AG04449 (cell line): Measurements from ENCODE around the gene GPRIN1.

Experiments
- CTCF ChIA-PET: fragments of 350-600 bp; formaldehyde crosslinking; extraction: SDS; loops from one replicate; lab custom pipeline; 2021; ENCODE audit warnings: antibody characterized with exemption; lab: Yijun Ruan, JAX
- POLR2A ChIA-PET: fragments of 400-600, 350-600 bp; formaldehyde crosslinking; extraction: SDS; loops from one replicate; lab custom pipeline; 2020; ENCODE audit warnings: antibody characterized with exemption, inconsistent platforms; lab: Yijun Ruan, JAX
- DNase-seq: peaks from one replicate; pipeline ENCODE4 v3.0.0-alpha.2; 2010; ENCODE audit warnings: low read depth, low spot score
- H3K4me3 ChIP-seq: 2 replicates; pipeline ENCODE4 v1.5.1; 2011; ENCODE audit warnings: low read depth, mild to moderate bottlenecking, control low read depth, low read length
- CTCF ChIP-seq: IDR thresholded peaks from one replicate; pipeline ENCODE4 v1.5.1; 2011; ENCODE audit warnings: mild to moderate bottlenecking, moderate library complexity, low read length, control low read depth, inconsistent platforms; ENCODE audit not compliant: insufficient read depth; ENCODE audit errors: missing control alignments

GPRIN1 gene

GRCh38 chr5:176578391-176578808 is 31.6 kb downstream of the GPRIN1 start:
- peak; percentile 60 for TF ChIP-seq CTCF
- no peak overlapping the region for H3K4me3 ChIP-seq
- ChIA-PET CTCF (interaction anchor here (1.0 to 2.9 kb wide), 15 partner anchors 8 to 162 kb away, joined by 3 to 12 read pairs (median 5); partner anchors contain the start of genes CLTB and TSPAN17), POLR2A (no interaction called here)
- DNase-seq = no peak

GRCh38 chr5:176577312-176578176 is 32.4 kb downstream of the GPRIN1 start:
- CTCF ChIA-PET = interaction anchor here (1.0 to 1.9 kb wide), 6 partner anchors 10 to 161 kb away, joined by 3 to 7 read pairs (median 4); partner anchors contain the start of genes CLTB and TSPAN17
- no peak for DNase-seq
- no peak for TF ChIP-seq CTCF
- H3K4me3 ChIP-seq = no peak overlapping the region
- POLR2A ChIA-PET = no interaction called here

GRCh38 chr5:176575488-176576422 is 34.2 kb downstream of the GPRIN1 start:
- H3K4me3 ChIP-seq = no peak overlapping the region
- no peak for DNase-seq
- ChIA-PET POLR2A (no interaction called here), CTCF (interaction anchor here (0.6 to 6.9 kb wide), 4 partner anchors 10 to 159 kb away, joined by 3 to 66 read pairs (median 24); partner anchors contain the start of gene CLTB)
- TF ChIP-seq CTCF = no peak

GRCh38 chr5:176575066-176575465 is 34.9 kb downstream of the GPRIN1 start:
- DNase-seq = no peak
- no peak overlapping the region for H3K4me3 ChIP-seq
- POLR2A ChIA-PET = no interaction called here
- no peak for TF ChIP-seq CTCF
- CTCF ChIA-PET = interaction anchor here (0.7 to 6.9 kb wide), 9 partner anchors 10 to 159 kb away, joined by 3 to 66 read pairs (median 12); partner anchors contain the start of genes CLTB, RNF44 and TSPAN17

GRCh38 chr5:176574297-176574591 is 35.7 kb downstream of the GPRIN1 start:
- DNase-seq = no peak
- no peak overlapping the region for H3K4me3 ChIP-seq
- ChIA-PET POLR2A (no interaction called here), CTCF (interaction anchor here (0.9 to 6.9 kb wide), 23 partner anchors 9 to 158 kb away, joined by 3 to 66 read pairs (median 7); partner anchors contain the start of genes CLTB, EIF4E1B, RNF44 and SNCB)
- TF ChIP-seq CTCF = no peak
